CD4-positive, CD25-positive, alpha-beta regulatory T cell (primary cell): Measurements from ENCODE around the gene MED17. TPM values are rescaled to one million over a fixed set of nuclear protein-coding genes. Genes with fewer than 3 reads are reported as not detected.

Source experiments
- ATAC-seq, 2 donors: fragments of 150-1000 bp; cut with Tn5 transposase; one replicate each; pipeline ENCODE4 v1.10.0; 2021; ENCODE audit warnings: low read depth in 2 of 2, moderate number of reproducible peaks in 2 of 2, moderate library complexity in 1 of 2
- DNase-seq, 3 donors: peaks; one replicate each; pipeline versions ENCODE4 v3.0.0 to v3.0.0-alpha.2; 2012 to 2022; ENCODE audit warnings: mixed read lengths in 1 of 3
- H3K27ac ChIP-seq: one replicate; pipeline ENCODE4 v1.7.0; 2013; ENCODE audit warnings: mild to moderate bottlenecking, low read length; ENCODE audit not compliant: insufficient read depth, poor library complexity, severe bottlenecking
- H3K27me3 ChIP-seq: one replicate; pipeline ENCODE4 v1.7.0; 2013; ENCODE audit warnings: low read length; ENCODE audit not compliant: control insufficient read depth, insufficient read depth
- H3K36me3 ChIP-seq: one replicate; pipeline ENCODE4 v1.7.0; 2013; ENCODE audit warnings: mild to moderate bottlenecking, low read length, moderate library complexity; ENCODE audit not compliant: control insufficient read depth, insufficient read depth
- H3K4me1 ChIP-seq: 2 replicates; pipeline ENCODE4 v1.7.0; 2013; ENCODE audit warnings: mild to moderate bottlenecking, low read length; ENCODE audit not compliant: insufficient read depth, control insufficient read depth, poor library complexity, severe bottlenecking
- H3K4me3 ChIP-seq: one replicate; pipeline ENCODE4 v1.7.0; 2013; ENCODE audit warnings: low read depth, mild to moderate bottlenecking, low read length, moderate library complexity
- H3K9me3 ChIP-seq, 2 experiments: 1 replicate in 1 of 2; 2 replicates in 1 of 2; pipeline ENCODE4 v1.7.0; 2013; ENCODE audit warnings: low read length in 2 of 2, mild to moderate bottlenecking in 1 of 2, moderate library complexity in 1 of 2; ENCODE audit not compliant: control insufficient read depth in 2 of 2
- H3K27ac Mint-ChIP-seq, 3 donors: one replicate each; pipeline ENCODE4 v1.8.0; 2020 to 2022; ENCODE audit warnings: mild to moderate bottlenecking in 3 of 3, mixed read lengths in 3 of 3, moderate library complexity in 2 of 3
- H3K27me3 Mint-ChIP-seq: one replicate; pipeline ENCODE4 v1.8.0; 2022; ENCODE audit warnings: mild to moderate bottlenecking, mixed read lengths
- H3K36me3 Mint-ChIP-seq: one replicate; pipeline ENCODE4 v1.8.0; 2020; ENCODE audit warnings: mixed read lengths
- H3K4me1 Mint-ChIP-seq, 4 donors: one replicate each; pipeline ENCODE4 v1.8.0; 2020 to 2022; ENCODE audit warnings: mixed read lengths in 4 of 4, mild to moderate bottlenecking in 1 of 4
- H3K4me3 Mint-ChIP-seq, 4 donors: one replicate each; pipeline ENCODE4 v1.8.0; 2020 to 2022; ENCODE audit warnings: mild to moderate bottlenecking in 4 of 4, mixed read lengths in 4 of 4, moderate library complexity in 3 of 4
- H3K9me3 Mint-ChIP-seq, 7 donors: one replicate each; pipeline ENCODE4 v1.8.0; 2020 to 2022; ENCODE audit warnings: mixed read lengths in 7 of 7, mild to moderate bottlenecking in 3 of 7, moderate library complexity in 2 of 7
- polyA plus RNA-seq, 4 donors: library from polyadenylated mRNA; unstranded; fragments of 300-500 nt; fragmentation: Illumina TruSeq; gene quantifications; one replicate each; pipeline ENCODE4 v1.2.3, GENCODE V29; 2021
- total RNA-seq: library from RNA; stranded (reverse); gene quantifications from one replicate; pipeline ENCODE4 v1.2.3, GENCODE V29; 2022

The MED17 gene
- total and polyA plus RNA-seq, 5 donors from 2014 or later, result 17.7 to 63.8 (median 22.6) TPM

DNA sequence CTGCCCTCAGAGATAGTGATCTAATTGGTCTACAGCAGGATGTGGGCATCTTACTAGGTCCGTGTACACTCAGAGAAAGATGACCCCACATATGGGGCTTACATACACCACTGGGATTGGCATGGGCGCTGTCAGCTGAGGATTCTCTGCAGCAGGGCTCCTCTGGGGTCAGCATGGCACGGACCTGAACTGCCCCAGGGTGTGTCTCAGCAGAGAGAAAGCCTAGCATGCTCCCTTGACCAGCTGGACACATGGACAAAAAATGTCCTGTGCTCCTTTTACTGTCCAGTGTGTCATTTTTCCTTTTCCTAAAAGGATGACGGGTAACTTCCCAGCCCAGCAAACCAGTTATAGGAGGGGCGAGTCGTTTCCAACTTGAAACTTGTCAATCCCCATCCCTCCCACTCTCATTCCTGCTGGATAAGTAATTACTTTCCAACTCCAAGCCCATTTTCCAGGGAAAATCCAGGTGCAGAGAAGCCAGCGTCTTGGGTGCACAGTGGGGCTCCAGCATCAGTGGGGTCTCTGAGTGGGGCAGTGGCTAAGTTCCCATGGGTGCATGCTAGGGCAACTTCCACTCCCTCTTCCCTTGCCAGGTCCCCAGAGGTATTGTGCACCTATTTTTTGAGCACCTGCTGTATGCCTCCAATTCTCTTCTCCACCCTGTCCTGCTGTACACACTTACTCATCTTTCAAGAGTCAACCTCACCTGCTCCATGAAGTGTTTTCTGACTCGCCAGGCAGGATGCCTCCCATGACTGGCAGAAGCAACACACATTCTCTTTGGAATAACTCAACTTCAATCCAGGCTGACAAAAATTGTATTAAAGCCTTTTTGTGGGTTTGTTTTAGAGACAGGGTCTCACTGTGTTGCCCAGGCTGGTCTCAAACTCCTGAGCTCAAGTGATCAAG is 61.4 kb downstream of the MED17 start:
- Mint-ChIP-seq H3K36me3 (no peaks in the 10 kb centered on the region), H3K4me3 (no peak overlapping the region), H3K27me3 (peaks cover 17% of the 10 kb centered on the region), H3K4me1 (peaks cover 0 to 4% (median 2%) of the 10 kb centered on the region in 4 donors), H3K27ac (no peak overlapping the region), H3K9me3 (no peaks in the 10 kb centered on the region)
- ATAC-seq (no peak), DNase-seq (no peak)
- Histone ChIP-seq H3K27ac (no peak overlapping the region), H3K27me3 (peaks cover 2% of the 10 kb centered on the region), H3K4me1 (no peaks in the 10 kb centered on the region), H3K4me3 (no peak overlapping the region), H3K36me3 (no peaks in the 10 kb centered on the region), H3K9me3 (no peaks in the 10 kb centered on the region)

DNA sequence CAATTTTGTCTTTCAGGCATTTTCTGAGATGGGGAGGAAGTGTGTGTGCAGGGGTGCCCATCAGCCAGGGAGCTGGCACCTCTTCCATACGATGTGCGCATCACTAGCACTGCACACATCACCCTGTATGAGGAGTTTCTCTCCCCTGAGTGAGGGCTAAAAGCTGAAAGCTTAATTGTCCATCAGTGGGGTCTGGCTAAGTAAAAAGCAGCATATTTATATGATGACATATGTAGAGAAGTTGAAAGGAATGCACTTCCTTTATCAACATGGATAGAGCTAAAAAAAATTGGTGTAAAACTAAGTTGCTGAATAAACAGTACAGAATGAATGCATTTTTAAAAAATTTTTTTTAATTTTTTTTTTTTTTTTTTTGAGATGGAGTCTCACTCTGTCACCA is 62.3 kb downstream of the MED17 start:
- Histone ChIP-seq H3K4me3 (no peak overlapping the region), H3K27ac (no peak overlapping the region), H3K4me1 (no peaks in the 10 kb centered on the region), H3K27me3 (peaks cover 2% of the 10 kb centered on the region), H3K9me3 (no peaks in the 10 kb centered on the region), H3K36me3 (no peaks in the 10 kb centered on the region)
- H3K4me3 Mint-ChIP-seq, result no peak overlapping the region
- DNase-seq (no peak), ATAC-seq (no peak)
- H3K4me1 Mint-ChIP-seq, result peaks cover 0 to 6% (median 2%) of the 10 kb centered on the region in 4 donors
- no peaks in the 10 kb centered on the region for H3K36me3 Mint-ChIP-seq
- no peaks in the 10 kb centered on the region for H3K9me3 Mint-ChIP-seq
- H3K27ac Mint-ChIP-seq, result no peak overlapping the region
- peaks cover 18% of the 10 kb centered on the region for H3K27me3 Mint-ChIP-seq

DNA sequence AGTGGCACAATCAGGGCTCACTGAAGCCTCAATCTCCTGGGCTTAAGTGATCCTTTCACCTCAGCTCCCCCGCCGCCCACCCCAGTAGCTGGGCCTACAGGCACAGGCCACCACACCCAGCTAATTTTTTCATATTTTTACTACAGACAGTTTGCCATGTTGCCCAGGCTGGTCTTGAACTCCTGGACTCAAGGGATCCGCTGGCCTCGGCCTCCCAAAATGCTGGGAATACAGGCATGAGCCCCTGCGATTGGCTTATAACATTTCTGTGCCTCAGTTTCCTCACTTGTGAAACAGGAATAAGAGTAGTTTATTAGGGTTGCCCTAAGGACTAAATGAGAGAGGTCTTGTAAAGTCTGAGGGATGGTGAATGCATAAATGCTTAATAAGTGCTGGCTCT is 65.1 kb downstream of the MED17 start:
- peak overlapping the region in 1 of 4 donors; percentile 40 for H3K4me3 Mint-ChIP-seq
- H3K27ac Mint-ChIP-seq, result no peak overlapping the region
- ATAC-seq (no peak), DNase-seq (no peak)
- H3K4me1 Mint-ChIP-seq, result peaks cover 0 to 6% (median 2%) of the 10 kb centered on the region in 4 donors
- Histone ChIP-seq H3K4me1 (no peaks in the 10 kb centered on the region), H3K9me3 (no peaks in the 10 kb centered on the region), H3K27me3 (peaks cover 5% of the 10 kb centered on the region), H3K36me3 (no peaks in the 10 kb centered on the region), H3K4me3 (no peak overlapping the region), H3K27ac (no peak overlapping the region)
- peaks cover 40% of the 10 kb centered on the region for H3K27me3 Mint-ChIP-seq
- H3K36me3 Mint-ChIP-seq, result no peaks in the 10 kb centered on the region
- H3K9me3 Mint-ChIP-seq, result peaks cover 0 to 2% (median 0%) of the 10 kb centered on the region in 7 donors

DNA sequence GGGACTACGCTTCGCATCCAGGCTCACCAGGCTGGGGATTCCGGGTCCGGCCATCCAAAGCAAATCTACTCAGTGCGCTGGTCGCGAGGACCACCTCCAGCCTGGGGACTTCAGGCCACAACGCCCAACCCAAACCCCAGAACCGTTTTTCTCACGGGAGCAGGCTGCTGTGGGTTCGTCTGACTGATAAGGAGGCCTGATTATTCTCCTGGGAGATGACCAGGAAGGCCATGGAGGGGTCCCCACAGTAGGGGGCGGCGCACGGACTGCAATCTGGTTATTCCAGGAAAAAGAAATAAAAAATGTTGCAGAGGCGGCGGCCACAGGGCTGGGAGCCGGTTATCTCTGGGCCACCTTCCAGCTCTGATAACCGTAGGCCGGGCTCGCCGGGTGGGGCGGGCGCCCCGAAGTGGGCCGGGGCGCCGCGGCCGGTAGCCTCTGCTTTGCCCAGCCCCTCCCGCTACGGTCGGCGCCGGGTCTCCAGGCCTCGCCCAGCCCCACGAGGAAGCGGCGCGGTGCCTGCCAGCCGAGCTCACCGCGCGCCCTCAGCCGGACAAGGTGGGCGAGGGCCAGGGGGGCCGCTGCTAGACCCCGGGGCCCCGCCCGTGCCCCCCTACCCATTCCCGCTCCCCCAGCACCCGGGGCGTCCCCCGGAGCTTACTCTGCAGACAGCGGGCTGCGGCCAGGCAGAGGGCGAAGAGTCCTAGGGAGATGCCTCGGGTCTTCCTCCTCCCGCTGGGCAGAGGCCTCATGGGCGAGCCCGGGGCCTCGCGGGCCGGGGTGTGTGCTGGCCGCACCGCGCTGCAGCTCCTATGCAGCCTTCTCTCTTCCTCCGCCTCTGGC is 65.9 kb downstream of the MED17 start:
- Mint-ChIP-seq H3K4me3 (peak overlapping the region in 1 of 4 donors; percentile 24), H3K36me3 (no peaks in the 10 kb centered on the region), H3K9me3 (peaks cover 0 to 2% (median 0%) of the 10 kb centered on the region in 7 donors), H3K27me3 (peaks cover 35% of the 10 kb centered on the region), H3K27ac (no peak overlapping the region), H3K4me1 (peaks cover 0 to 6% (median 2%) of the 10 kb centered on the region in 4 donors)
- Histone ChIP-seq H3K27ac (no peak overlapping the region), H3K4me1 (no peaks in the 10 kb centered on the region), H3K4me3 (no peak overlapping the region), H3K27me3 (peaks cover 5% of the 10 kb centered on the region), H3K9me3 (no peaks in the 10 kb centered on the region), H3K36me3 (no peaks in the 10 kb centered on the region)
- ATAC-seq (no peak), DNase-seq (no peak)

DNA sequence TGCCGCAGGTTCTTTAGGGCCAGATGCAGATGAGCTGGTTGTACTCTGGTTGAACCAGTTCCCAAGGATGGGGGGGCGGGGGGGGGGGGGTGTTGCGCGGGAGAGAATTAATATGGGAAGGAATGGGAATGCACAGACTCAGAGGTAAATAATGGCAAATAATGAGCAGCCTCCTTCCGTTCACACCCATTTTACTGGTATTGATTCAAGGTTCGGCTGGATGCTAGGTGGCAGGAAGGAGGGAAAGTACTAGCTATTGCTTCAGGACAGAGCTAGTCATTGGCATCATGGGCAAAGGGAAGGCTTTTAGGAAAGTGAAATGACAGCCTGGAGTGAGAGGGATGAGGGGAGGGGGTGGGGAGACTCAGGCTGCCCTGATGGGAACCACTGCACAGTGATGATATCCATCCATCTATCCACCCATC is 66.5 kb downstream of the MED17 start, which contains the start of gene VSTM5:
TSS of gene VSTM5 (minus strand) at position 25 of the 425 bp plus-strand sequence. CDS start 116 bp downstream, outside the sequence.
- peaks cover 0 to 2% (median 0%) of the 10 kb centered on the region in 7 donors for H3K9me3 Mint-ChIP-seq
- no peaks in the 10 kb centered on the region for H3K36me3 Mint-ChIP-seq
- ATAC-seq, result no peak
- no peak for DNase-seq
- Histone ChIP-seq H3K4me3 (no peak within 1 kb of the TSS), H3K27me3 (peaks cover 5% of the 10 kb centered on the region), H3K36me3 (no peaks in the 10 kb centered on the region), H3K4me1 (no peaks in the 10 kb centered on the region), H3K9me3 (no peaks in the 10 kb centered on the region), H3K27ac (no peak within 1 kb of the TSS)
- H3K27ac Mint-ChIP-seq, result no peak within 1 kb of the TSS
- H3K4me3 Mint-ChIP-seq, result peak within 1 kb of the TSS in 2 of 4 donors; percentile 24 to 40
- peaks cover 0 to 6% (median 2%) of the 10 kb centered on the region in 4 donors for H3K4me1 Mint-ChIP-seq
- peaks cover 41% of the 10 kb centered on the region for H3K27me3 Mint-ChIP-seq

DNA sequence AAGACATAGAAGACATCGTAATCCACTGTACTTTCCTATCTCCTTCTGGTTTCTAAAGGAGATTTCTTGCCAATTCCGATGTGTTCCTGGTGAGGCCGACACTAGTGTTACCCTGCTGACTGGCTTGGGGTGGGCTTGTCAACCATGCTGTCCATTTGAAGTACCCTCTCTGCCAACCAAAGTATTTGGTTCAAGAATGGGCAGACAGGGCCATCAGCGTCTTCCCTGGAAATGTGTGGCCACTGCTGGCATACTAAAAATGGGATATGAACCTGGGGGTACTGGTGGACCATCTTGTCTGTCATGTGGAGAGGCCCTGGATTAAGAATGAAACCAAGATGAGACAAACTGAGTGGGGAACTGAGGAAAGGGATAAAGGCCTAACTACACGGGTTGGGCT is 68.2 kb downstream of the MED17 start:
- Mint-ChIP-seq H3K9me3 (peaks cover 0 to 2% (median 0%) of the 10 kb centered on the region in 7 donors), H3K36me3 (no peaks in the 10 kb centered on the region), H3K4me3 (no peak overlapping the region), H3K4me1 (peaks cover 0 to 6% (median 2%) of the 10 kb centered on the region in 4 donors), H3K27me3 (peaks cover 50% of the 10 kb centered on the region), H3K27ac (peak overlapping the region in 1 of 3 donors; percentile 32)
- H3K36me3 ChIP-seq, result no peaks in the 10 kb centered on the region
- H3K27me3 ChIP-seq, result peaks cover 5% of the 10 kb centered on the region
- ATAC-seq, result no peak
- no peak overlapping the region for H3K27ac ChIP-seq
- H3K4me1 ChIP-seq, result no peaks in the 10 kb centered on the region
- no peak overlapping the region for H3K4me3 ChIP-seq
- no peaks in the 10 kb centered on the region for H3K9me3 ChIP-seq
- no peak for DNase-seq

DNA sequence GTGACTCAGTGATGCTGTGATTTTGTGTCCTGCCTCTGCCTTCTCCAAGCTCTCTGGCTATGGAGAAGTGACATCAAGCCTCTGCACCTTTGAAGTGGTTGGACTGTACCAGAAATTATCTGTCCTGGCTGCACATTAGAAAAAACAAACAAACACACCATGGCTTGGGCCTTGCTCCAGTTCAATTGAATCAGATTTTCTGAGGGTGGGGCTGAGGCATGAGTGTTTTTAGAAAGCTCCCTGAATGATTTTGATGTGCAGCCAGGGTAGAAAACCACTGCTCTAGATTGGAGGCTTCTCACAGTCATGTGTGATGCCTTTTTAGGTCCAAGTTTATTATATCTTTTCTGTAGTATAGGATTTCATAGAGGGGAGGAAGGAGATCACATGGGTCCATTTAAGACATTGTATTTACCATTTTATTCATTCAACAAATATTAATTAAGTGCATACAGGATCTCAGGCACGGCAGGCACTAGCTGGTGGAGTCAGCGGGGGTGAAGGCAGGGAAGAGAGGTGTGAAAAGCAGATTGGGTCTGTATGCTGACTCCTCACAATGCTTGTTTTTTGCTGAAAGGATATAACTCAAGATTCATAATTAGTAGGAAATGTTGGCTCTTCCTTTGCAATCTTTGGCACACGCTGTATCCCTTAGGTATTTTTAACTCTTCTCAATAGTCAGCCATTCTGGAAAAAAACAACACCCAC is 73.5 kb downstream of the MED17 start:
- H3K36me3 Mint-ChIP-seq, result no peaks in the 10 kb centered on the region
- Histone ChIP-seq H3K27me3 (peaks cover 2% of the 10 kb centered on the region), H3K36me3 (no peaks in the 10 kb centered on the region), H3K9me3 (no peaks in the 10 kb centered on the region), H3K4me3 (no peak overlapping the region), H3K4me1 (no peaks in the 10 kb centered on the region), H3K27ac (no peak overlapping the region)
- H3K27ac Mint-ChIP-seq, result no peak overlapping the region
- DNase-seq, result no peak
- H3K4me1 Mint-ChIP-seq, result no peaks in the 10 kb centered on the region
- H3K9me3 Mint-ChIP-seq, result peaks cover 0 to 2% (median 1%) of the 10 kb centered on the region in 7 donors
- H3K4me3 Mint-ChIP-seq, result no peak overlapping the region
- no peak for ATAC-seq
- peaks cover 28% of the 10 kb centered on the region for H3K27me3 Mint-ChIP-seq
